ENCODE results near the gene ZFAND3.

The ZFAND3 gene

DNA sequence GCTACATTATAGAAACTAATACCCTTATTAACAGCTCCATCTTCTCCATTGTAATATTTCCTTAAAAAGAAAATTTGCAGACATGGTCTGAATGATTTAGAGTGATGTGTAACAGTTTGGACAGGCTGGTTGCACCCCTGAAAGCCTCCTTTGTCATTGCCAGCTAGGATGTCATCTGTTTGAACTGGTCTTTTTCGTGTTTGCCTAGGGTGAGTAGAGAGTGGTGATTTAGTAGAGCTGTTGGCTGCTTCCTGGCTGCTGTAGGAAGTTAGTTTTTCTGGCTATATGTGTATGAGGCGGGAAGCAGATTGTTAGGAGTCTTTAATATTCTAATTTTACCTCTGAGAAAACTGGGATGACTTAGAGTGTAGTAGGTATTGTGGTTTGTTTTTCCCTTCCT, 101.1 kb downstream of the ZFAND3 start:
- ChIA-PET POLR2A (no interaction called here), CTCF (no interaction called here)
- no peak for DNase-seq (ENCODE audit: extremely low spot score)
- TF ChIP-seq SUZ12 (IDR thresholded peaks at IDR 0.05): no peak
- TF ChIP-seq FOXA1 (IDR thresholded peaks at IDR 0.05): no peak
- TF ChIP-seq LEF1 (IDR thresholded peaks at IDR 0.05; ENCODE audit: borderline replicate concordance): no peak
- TF ChIP-seq TARDBP (IDR thresholded peaks at IDR 0.05): no peak
- TF ChIP-seq SP1 (IDR thresholded peaks at IDR 0.05): no peak
- TF ChIP-seq L3MBTL2 (conservative IDR thresholded peaks at IDR 0.05): no peak
- TF ChIP-seq ARNT (IDR thresholded peaks at IDR 0.05): no peak
- no peak for TF ChIP-seq NFRKB (IDR thresholded peaks at IDR 0.05)
- no peak for TF ChIP-seq ZNF384 (IDR thresholded peaks at IDR 0.05)
- TF ChIP-seq BHLHE40 (IDR thresholded peaks at IDR 0.05; ENCODE audit: borderline replicate concordance): no peak
- TF ChIP-seq FOXK2 (IDR thresholded peaks at IDR 0.05): no peak
- no peak for TF ChIP-seq HDGF (IDR thresholded peaks at IDR 0.05; ENCODE audit: borderline replicate concordance)
- TF ChIP-seq CTBP1 (IDR thresholded peaks at IDR 0.05; ENCODE audit: borderline replicate concordance): no peak
- TF ChIP-seq, protein P1, sequence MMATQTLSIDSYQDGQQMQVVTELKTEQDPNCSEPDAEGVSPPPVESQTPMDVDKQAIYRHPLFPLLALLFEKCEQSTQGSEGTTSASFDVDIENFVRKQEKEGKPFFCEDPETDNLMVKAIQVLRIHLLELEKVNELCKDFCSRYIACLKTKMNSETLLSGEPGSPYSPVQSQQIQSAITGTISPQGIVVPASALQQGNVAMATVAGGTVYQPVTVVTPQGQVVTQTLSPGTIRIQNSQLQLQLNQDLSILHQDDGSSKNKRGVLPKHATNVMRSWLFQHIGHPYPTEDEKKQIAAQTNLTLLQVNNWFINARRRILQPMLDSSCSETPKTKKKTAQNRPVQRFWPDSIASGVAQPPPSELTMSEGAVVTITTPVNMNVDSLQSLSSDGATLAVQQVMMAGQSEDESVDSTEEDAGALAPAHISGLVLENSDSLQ (IDR thresholded peaks at IDR 0.05): no peak
- TF ChIP-seq FOXM1 (IDR thresholded peaks at IDR 0.05; ENCODE audit: borderline replicate concordance): no peak
- TF ChIP-seq ELF4 (IDR thresholded peaks at IDR 0.05): no peak

DNA sequence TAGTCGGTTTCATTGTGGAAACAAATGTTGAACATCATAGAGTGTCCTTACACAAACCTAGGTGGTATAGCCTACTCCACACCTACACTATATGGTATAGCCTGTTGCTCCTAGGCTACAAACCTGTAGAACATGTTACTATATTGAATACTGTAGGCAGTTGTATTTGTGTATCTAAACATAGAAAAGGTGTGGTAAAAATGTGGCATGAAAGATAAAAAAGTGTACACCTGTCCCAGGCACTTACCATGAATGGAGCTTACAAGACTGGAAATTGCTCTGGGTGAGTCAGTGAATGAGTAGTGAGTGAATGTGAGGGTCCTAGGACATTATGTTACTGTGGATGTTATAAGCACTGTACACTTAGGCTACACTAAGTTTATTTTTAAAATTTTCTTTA, 103.0 kb downstream of the ZFAND3 start:
- CTCF ChIA-PET: no interaction called here
- POLR2A ChIA-PET: no interaction called here
- TF ChIP-seq L3MBTL2 (conservative IDR thresholded peaks at IDR 0.05) (no peak), SP1 (IDR thresholded peaks at IDR 0.05) (no peak), HDGF (IDR thresholded peaks at IDR 0.05; ENCODE audit: borderline replicate concordance) (no peak), NFRKB (IDR thresholded peaks at IDR 0.05) (no peak), BHLHE40 (IDR thresholded peaks at IDR 0.05; ENCODE audit: borderline replicate concordance) (no peak), ZNF384 (IDR thresholded peaks at IDR 0.05) (no peak), SUZ12 (IDR thresholded peaks at IDR 0.05) (no peak), LEF1 (IDR thresholded peaks at IDR 0.05; ENCODE audit: borderline replicate concordance) (no peak), CTBP1 (IDR thresholded peaks at IDR 0.05; ENCODE audit: borderline replicate concordance) (no peak), FOXM1 (IDR thresholded peaks at IDR 0.05; ENCODE audit: borderline replicate concordance) (no peak), ARNT (IDR thresholded peaks at IDR 0.05) (no peak), FOXK2 (IDR thresholded peaks at IDR 0.05) (no peak), ELF4 (IDR thresholded peaks at IDR 0.05) (no peak), FOXA1 (IDR thresholded peaks at IDR 0.05) (no peak), TARDBP (IDR thresholded peaks at IDR 0.05) (no peak)
- TF ChIP-seq, protein P1 (IDR thresholded peaks at IDR 0.05): no peak

DNA sequence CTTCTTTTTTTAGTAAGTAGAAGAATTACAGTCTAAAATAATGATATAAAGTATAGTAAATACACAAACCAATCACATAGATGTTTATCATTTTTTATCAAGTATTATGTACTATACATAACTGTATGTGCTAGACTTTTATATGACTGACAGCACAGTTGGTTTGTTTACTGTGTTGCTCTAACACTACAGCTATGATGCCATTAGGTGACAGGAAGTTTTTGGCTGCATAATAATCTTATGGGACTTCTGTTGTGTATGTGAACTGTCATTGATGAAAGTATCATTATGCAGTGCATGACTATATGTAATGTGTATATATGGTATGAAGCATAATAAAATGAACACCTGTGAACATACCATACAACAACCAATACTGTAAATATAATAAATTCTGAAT, 104.0 kb downstream of the ZFAND3 start:
- ChIA-PET CTCF (no interaction called here), POLR2A (no interaction called here)
- no peak for DNase-seq (ENCODE audit: extremely low spot score)
- TF ChIP-seq SUZ12 (IDR thresholded peaks at IDR 0.05): no peak
- no peak for TF ChIP-seq ELF4 (IDR thresholded peaks at IDR 0.05)
- TF ChIP-seq FOXK2 (IDR thresholded peaks at IDR 0.05): no peak
- TF ChIP-seq ZNF384 (IDR thresholded peaks at IDR 0.05): no peak
- TF ChIP-seq SP1 (IDR thresholded peaks at IDR 0.05): no peak
- no peak for TF ChIP-seq ARNT (IDR thresholded peaks at IDR 0.05)
- no peak for TF ChIP-seq LEF1 (IDR thresholded peaks at IDR 0.05; ENCODE audit: borderline replicate concordance)
- no peak for TF ChIP-seq FOXM1 (IDR thresholded peaks at IDR 0.05; ENCODE audit: borderline replicate concordance)
- no peak for TF ChIP-seq CTBP1 (IDR thresholded peaks at IDR 0.05; ENCODE audit: borderline replicate concordance)
- TF ChIP-seq NFRKB (IDR thresholded peaks at IDR 0.05): no peak
- no peak for TF ChIP-seq TARDBP (IDR thresholded peaks at IDR 0.05)
- TF ChIP-seq, protein P1 (IDR thresholded peaks at IDR 0.05): no peak
- no peak for TF ChIP-seq FOXA1 (IDR thresholded peaks at IDR 0.05)

More for the DNA sequence above, 103.0 kb downstream of the ZFAND3 start:
- no peak for DNase-seq (ENCODE audit: extremely low spot score)

GRCh38 chr6:37926661-37927060, 107.1 kb downstream of the ZFAND3 start:
- ChIA-PET POLR2A (no interaction called here), CTCF (no interaction called here)
- TF ChIP-seq FOXM1 (IDR thresholded peaks at IDR 0.05; ENCODE audit: borderline replicate concordance) (no peak), ZNF384 (IDR thresholded peaks at IDR 0.05) (no peak), ARNT (IDR thresholded peaks at IDR 0.05) (no peak), CTBP1 (IDR thresholded peaks at IDR 0.05; ENCODE audit: borderline replicate concordance) (no peak), SP1 (IDR thresholded peaks at IDR 0.05) (no peak), BHLHE40 (IDR thresholded peaks at IDR 0.05; ENCODE audit: borderline replicate concordance) (no peak), HDGF (IDR thresholded peaks at IDR 0.05; ENCODE audit: borderline replicate concordance) (no peak), SUZ12 (IDR thresholded peaks at IDR 0.05) (no peak), NFRKB (IDR thresholded peaks at IDR 0.05) (no peak), ELF4 (IDR thresholded peaks at IDR 0.05) (no peak), FOXK2 (IDR thresholded peaks at IDR 0.05) (no peak), TARDBP (IDR thresholded peaks at IDR 0.05) (no peak)
- no peak for DNase-seq (ENCODE audit: extremely low spot score)

- TF ChIP-seq SP1 (IDR thresholded peaks at IDR 0.05) (no peak), LEF1 (IDR thresholded peaks at IDR 0.05; ENCODE audit: borderline replicate concordance) (no peak), ARNT (IDR thresholded peaks at IDR 0.05) (no peak), SUZ12 (IDR thresholded peaks at IDR 0.05) (no peak), FOXA1 (IDR thresholded peaks at IDR 0.05) (no peak)
- no peak for DNase-seq (ENCODE audit: extremely low spot score)
- ChIA-PET POLR2A (no interaction called here), CTCF (no interaction called here)
Measured at GRCh38 chr6:37928217-37928616, 108.7 kb downstream of the ZFAND3 start.

- ChIA-PET POLR2A (no interaction called here), CTCF (interaction anchor here (0.9 kb wide), 1 partner anchor 14 kb away, joined by 3 read pairs; no protein-coding TSS in a partner anchor)
- no peak for DNase-seq (ENCODE audit: extremely low spot score)
- TF ChIP-seq, protein P1 (IDR thresholded peaks at IDR 0.05): no peak
- TF ChIP-seq NFRKB (IDR thresholded peaks at IDR 0.05) (no peak), FOXM1 (IDR thresholded peaks at IDR 0.05; ENCODE audit: borderline replicate concordance) (no peak), ARNT (IDR thresholded peaks at IDR 0.05) (no peak), TARDBP (IDR thresholded peaks at IDR 0.05) (no peak), FOXA1 (IDR thresholded peaks at IDR 0.05) (no peak), BHLHE40 (IDR thresholded peaks at IDR 0.05; ENCODE audit: borderline replicate concordance) (no peak), HDGF (IDR thresholded peaks at IDR 0.05; ENCODE audit: borderline replicate concordance) (no peak), ZNF384 (IDR thresholded peaks at IDR 0.05) (no peak), L3MBTL2 (conservative IDR thresholded peaks at IDR 0.05) (no peak), CTBP1 (IDR thresholded peaks at IDR 0.05; ENCODE audit: borderline replicate concordance) (no peak)
Measured at GRCh38 chr6:37930288-37930971, 110.9 kb downstream of the ZFAND3 start.
